GM12878 (cell line): ENCODE measurements around the gene ZMYND11. TPM values are rescaled to one million over a fixed set of nuclear protein-coding genes. Genes with fewer than 3 reads are reported as not detected.
"Not testable (repeated sequence)": the region's sequence is repeated elsewhere in the genome, so short reads cannot be mapped to it uniquely, and the experiment has no call there.

ENCODE experiments used
- ATAC-seq: fragments of 200-7000 bp; cut with Tn5 transposase; 3 replicates; pipeline ENCODE4 v1.9.1; 2020; ENCODE audit warnings: mild to moderate bottlenecking, moderate library complexity
- BruUV-seq: library from RNA; stranded (reverse); fragments of 400-500 nt; replicated peaks from 2 replicates; lab custom pipeline; 2021; lab: Mats Ljungman, UMichigan
- CTCF ChIA-PET: fragments of 300-600 bp; sonication (Branson Sonifier 250); formaldehyde crosslinking; extraction: SDS; loops from one replicate; lab custom pipeline; 2021; ENCODE audit warnings: inconsistent platforms; lab: Yijun Ruan, JAX
- POLR2A ChIA-PET: fragments of 350-600 bp; formaldehyde crosslinking; extraction: SDS; loops from one replicate; lab custom pipeline; 2021; ENCODE audit warnings: inconsistent platforms; lab: Charles Lee
- RAD21 ChIA-PET: fragments of 300-600 bp; sonication (Branson Sonifier 250); formaldehyde crosslinking; loops from one replicate; lab custom pipeline; 2023; ENCODE audit warnings: antibody characterized with exemption; ENCODE audit not compliant: unreplicated experiment; lab: Charles Lee
- SMC1A ChIA-PET: fragments of 300-600 bp; sonication (Branson Sonifier 250); formaldehyde crosslinking; loops from one replicate; lab custom pipeline; 2023; ENCODE audit not compliant: unreplicated experiment, uncharacterized antibody; lab: Charles Lee
- DNase-seq: peaks from one replicate; pipeline ENCODE4 v3.0.0-alpha.2; 2011; ENCODE audit warnings: low read depth, low spot score
- FAIRE-seq: peaks from 3 replicates; lab custom pipeline; 2011; peaks lifted over from hg19 to GRCh38; lab: Jason Lieb, UNC
- H2AFZ ChIP-seq: 2 replicates; pipeline ENCODE4 v1.6.0; 2011; ENCODE audit warnings: low read depth, low read length, control low read depth; ENCODE audit not compliant: control insufficient read depth
- H3K27ac ChIP-seq: 2 replicates; pipeline ENCODE4 v1.5.1; 2011; ENCODE audit warnings: control low read depth; ENCODE audit not compliant: control insufficient read depth, insufficient read depth
- H3K27me3 ChIP-seq, 2 experiments: replicated peaks in 1 of 2; 2 replicates each; pipeline versions ENCODE4 v1.6.0 to v1.6.1; 2011; ENCODE audit warnings: low read length in 1 of 2; ENCODE audit not compliant: control insufficient read depth in 2 of 2, insufficient read depth in 2 of 2
- H3K36me3 ChIP-seq, 2 experiments: 2 replicates each; pipeline ENCODE4 v1.5.1; 2011; ENCODE audit warnings: low read length in 1 of 2; ENCODE audit not compliant: control insufficient read depth in 2 of 2, insufficient read depth in 2 of 2
- H3K4me1 ChIP-seq: 2 replicates; pipeline ENCODE4 v1.6.1; 2011; ENCODE audit warnings: mild to moderate bottlenecking, low read length, moderate library complexity, mixed read lengths; ENCODE audit not compliant: control insufficient read depth, insufficient read depth
- H3K4me2 ChIP-seq: 2 replicates; pipeline ENCODE4 v1.6.0; 2011; ENCODE audit warnings: control low read depth; ENCODE audit not compliant: control insufficient read depth, insufficient read depth
- H3K4me3 ChIP-seq: fragments of 200-600 bp; sonication (generic); 2 replicates; pipeline ENCODE4 v1.5.1; 2016
- H3K79me2 ChIP-seq: 2 replicates; pipeline ENCODE4 v1.6.0; 2011; ENCODE audit warnings: low read length; ENCODE audit not compliant: control insufficient read depth, insufficient read depth
- H3K9ac ChIP-seq: 2 replicates; pipeline ENCODE4 v1.8.0; 2011; ENCODE audit warnings: low read length, control low read depth, mixed read lengths; ENCODE audit not compliant: control insufficient read depth, insufficient read depth
- H3K9me3 ChIP-seq: replicated peaks from 3 replicates; pipeline ENCODE4 v1.5.1; 2011; ENCODE audit warnings: mild to moderate bottlenecking, low read length; ENCODE audit not compliant: control insufficient read depth, insufficient read depth
- H4K20me1 ChIP-seq: 2 replicates; pipeline ENCODE4 v1.6.0; 2011; ENCODE audit not compliant: control insufficient read depth, insufficient read depth
- JUNB ChIP-seq: IDR thresholded peaks from 2 replicates; pipeline ENCODE4 v1.6.1; 2016; ENCODE audit warnings: antibody characterized with exemption, mild to moderate bottlenecking
- JUND ChIP-seq: IDR thresholded peaks from 2 replicates; pipeline ENCODE4 v1.6.1; 2012; ENCODE audit warnings: low read depth, mild to moderate bottlenecking, low read length, improper control_type of control experiment, moderate library complexity
- MAX ChIP-seq: IDR thresholded peaks from 2 replicates; pipeline ENCODE4 v1.6.1; 2012; ENCODE audit warnings: low read depth, low read length, improper control_type of control experiment
- NR2F1 ChIP-seq: fragments of 450-650 bp; conservative IDR thresholded peaks from 2 replicates; pipeline ENCODE4 v1.6.1; 2017; ENCODE audit warnings: mild to moderate bottlenecking
- SIX5 ChIP-seq: IDR thresholded peaks from 2 replicates; pipeline ENCODE4 v1.6.1; 2011; ENCODE audit warnings: mild to moderate bottlenecking, low read depth, low read length, moderate library complexity; ENCODE audit not compliant: severe bottlenecking
- ZNF622 ChIP-seq: fragments of 450-650 bp; IDR thresholded peaks from 2 replicates; pipeline ENCODE4 v1.6.1; 2017; ENCODE audit warnings: mild to moderate bottlenecking, inconsistent platforms
- ZSCAN29 ChIP-seq: fragments of 450-650 bp; IDR thresholded peaks from 2 replicates; pipeline ENCODE4 v1.6.1; 2017; ENCODE audit warnings: mild to moderate bottlenecking, moderate library complexity
- WGBS: methylation state at CpG from one replicate; pipeline ENCODE4 v1.1.6; 2016; ENCODE audit warnings: low lambda C conversion rate; ENCODE audit not compliant: insufficient replicate concordance, insufficient coverage; ENCODE audit errors: missing lambda C conversion rate; 5-methylcytosine and 5-hydroxymethylcytosine counted together
- in situ Hi-C: fragments of 300-500 bp; cut with MboI; formaldehyde crosslinking; loops from 9 replicates; pipeline ENCODE4 v1.14.3; 2018; ENCODE audit warnings: mixed read lengths
- intact Hi-C: fragments of 100-400 bp; cut with micrococcal nuclease; formaldehyde crosslinking; loops from one replicate; pipeline ENCODE4 v1.14.2; 2022; ENCODE audit not compliant: unreplicated experiment
- polyA plus RNA-seq, 11 experiments: library from polyadenylated mRNA; depleted of rRNA in 4 of 11; unstranded in 6 of 11; stranded (reverse) in 5 of 11; fragments of >200 nt; fragmentation: Nextera tagmentation in 4 of 11; fragmentation: Illumina TruSeq in 1 of 11; extraction: Ambion mirVana in 4 of 11; extraction: Trizol in 1 of 11; gene quantifications; 1 replicate in 1 of 11; 2 replicates in 10 of 11; pipeline versions ENCODE4 v1.2.1 to v1.2.3, GENCODE V29; 2011 to 2016; ENCODE audit warnings: inconsistent platforms in 2 of 11, missing spikeins in 2 of 11, low read depth in 1 of 11
- total RNA-seq, 4 experiments: library from RNA; depleted of rRNA in 3 of 4; stranded (reverse); fragments of >200 nt in 3 of 4; fragmentation: Illumina TruSeq in 1 of 4; extraction: Trizol in 1 of 4; gene quantifications; 2 replicates each; pipeline versions ENCODE4 v1.2.1 to v1.2.3, GENCODE V29; 2013 to 2021
- TF ChIP-seq, protein P1 (sequence below): IDR thresholded peaks from 2 replicates; pipeline ENCODE4 v1.6.1; 2012; ENCODE audit warnings: low read depth, low read length, improper control_type of control experiment
- TF ChIP-seq, protein P2 (sequence below): fragments of 450-650 bp; IDR thresholded peaks from 2 replicates; pipeline ENCODE4 v1.6.1; 2016; ENCODE audit warnings: mild to moderate bottlenecking

Gene ZMYND11
- total and polyA plus RNA-seq, 10 of the 15 experiments (the other 5 are each of a cell fraction or from before 2014, with no cell fraction given) = 3.3 to 24.4 (median 13.1) TPM

DNA sequence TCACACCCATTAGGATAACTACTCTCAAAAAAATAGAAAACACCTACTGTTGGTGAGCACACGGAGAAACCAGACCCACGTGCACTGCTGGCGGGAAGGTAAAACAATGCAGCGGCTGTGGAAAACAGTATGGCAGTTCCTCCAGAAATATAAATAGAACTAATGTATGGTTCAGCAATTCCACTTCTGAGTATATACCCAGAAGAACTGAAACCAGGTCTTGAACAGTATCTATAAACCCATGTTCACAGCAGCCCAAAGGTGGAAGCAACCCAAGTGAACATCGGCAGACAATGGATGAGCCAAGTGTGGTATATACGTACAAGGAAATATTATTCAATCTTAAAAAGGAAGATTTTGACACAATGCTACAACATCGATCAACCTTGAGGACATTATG lies 164.7 kb downstream of the ZMYND11 start:
- ATAC-seq (peak; percentile 45), DNase-seq (no peak), FAIRE-seq (peak; percentile 65)
- ChIA-PET SMC1A (no interaction called here), RAD21 (no interaction called here), POLR2A (no interaction called here), CTCF (no interaction called here)
- peak overlapping the region; percentile 11; the same call in 1 of the 2 replicates for H2AFZ ChIP-seq
- no peaks in the 10 kb centered on the region for H3K9me3 ChIP-seq
- H4K20me1 ChIP-seq = no peaks in the 10 kb centered on the region
- in situ Hi-C loops = no loop called here
- WGBS = under 1% methylated on average over 7 of the region's 7 CpGs
- H3K27me3 ChIP-seq = no peaks in the 10 kb centered on the region
- peak overlapping the region; percentile 21; the same call in 1 of the 2 replicates for H3K4me3 ChIP-seq
- TF ChIP-seq NR2F1 (no peak), SIX5 (no peak), JUNB (peak; percentile 13; the same call in 1 of the 2 replicates), JUND (no peak), ZNF622 (no peak), ZSCAN29 (no peak), MAX (no peak)
- TF ChIP-seq, protein P1, sequence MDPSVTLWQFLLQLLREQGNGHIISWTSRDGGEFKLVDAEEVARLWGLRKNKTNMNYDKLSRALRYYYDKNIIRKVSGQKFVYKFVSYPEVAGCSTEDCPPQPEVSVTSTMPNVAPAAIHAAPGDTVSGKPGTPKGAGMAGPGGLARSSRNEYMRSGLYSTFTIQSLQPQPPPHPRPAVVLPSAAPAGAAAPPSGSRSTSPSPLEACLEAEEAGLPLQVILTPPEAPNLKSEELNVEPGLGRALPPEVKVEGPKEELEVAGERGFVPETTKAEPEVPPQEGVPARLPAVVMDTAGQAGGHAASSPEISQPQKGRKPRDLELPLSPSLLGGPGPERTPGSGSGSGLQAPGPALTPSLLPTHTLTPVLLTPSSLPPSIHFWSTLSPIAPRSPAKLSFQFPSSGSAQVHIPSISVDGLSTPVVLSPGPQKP = no peak
- TF ChIP-seq, protein P2, sequence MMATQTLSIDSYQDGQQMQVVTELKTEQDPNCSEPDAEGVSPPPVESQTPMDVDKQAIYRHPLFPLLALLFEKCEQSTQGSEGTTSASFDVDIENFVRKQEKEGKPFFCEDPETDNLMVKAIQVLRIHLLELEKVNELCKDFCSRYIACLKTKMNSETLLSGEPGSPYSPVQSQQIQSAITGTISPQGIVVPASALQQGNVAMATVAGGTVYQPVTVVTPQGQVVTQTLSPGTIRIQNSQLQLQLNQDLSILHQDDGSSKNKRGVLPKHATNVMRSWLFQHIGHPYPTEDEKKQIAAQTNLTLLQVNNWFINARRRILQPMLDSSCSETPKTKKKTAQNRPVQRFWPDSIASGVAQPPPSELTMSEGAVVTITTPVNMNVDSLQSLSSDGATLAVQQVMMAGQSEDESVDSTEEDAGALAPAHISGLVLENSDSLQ = no peak
- no TSS peak for BruUV-seq
- intact Hi-C loops = no loop called here
- H3K9ac ChIP-seq = no peak overlapping the region
- peak overlapping the region; percentile 86 for H3K4me2 ChIP-seq
- H3K4me1 ChIP-seq = peaks cover 13% of the 10 kb centered on the region
- H3K36me3 ChIP-seq = no peaks in the 10 kb centered on the region
- H3K27ac ChIP-seq = peak overlapping the region; percentile 19; the same call in 1 of the 2 replicates
- no peaks in the 10 kb centered on the region for H3K79me2 ChIP-seq

DNA sequence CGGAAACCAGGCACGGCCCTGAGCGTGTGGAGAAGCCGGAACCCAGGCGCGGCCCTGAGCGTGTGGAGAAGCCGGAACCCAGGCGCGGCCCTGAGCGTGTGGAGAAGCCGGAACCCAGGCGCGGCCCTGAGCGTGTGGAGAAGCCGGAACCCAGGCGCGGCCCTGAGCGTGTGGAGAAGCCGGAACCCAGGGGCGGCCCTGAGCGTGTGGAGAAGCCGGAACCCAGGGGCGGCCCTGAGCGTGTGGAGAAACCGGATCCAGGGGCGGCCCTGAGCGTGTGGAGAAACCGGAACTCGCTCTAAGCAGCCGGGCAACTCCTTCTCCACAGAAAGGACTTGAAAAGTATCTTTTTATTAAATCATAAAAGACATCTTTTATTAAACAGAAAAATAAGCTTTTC lies 165.3 kb downstream of the ZMYND11 start:
- RAD21 ChIA-PET, H3K9ac ChIP-seq, H3K9me3 ChIP-seq, BruUV-seq, H3K79me2 ChIP-seq, H3K36me3 ChIP-seq, H3K27ac ChIP-seq, H3K4me2 ChIP-seq, POLR2A ChIA-PET, H4K20me1 ChIP-seq, FAIRE-seq, H3K27me3 ChIP-seq, SMC1A ChIA-PET, H2AFZ ChIP-seq, ATAC-seq, DNase-seq, CTCF ChIA-PET, intact Hi-C loops, in situ Hi-C loops, H3K4me3 ChIP-seq: not testable (repeated sequence)
- H3K4me1 ChIP-seq = peaks cover 13% of the 10 kb centered on the region
- WGBS = 97% methylated on average over 25 of the region's 31 CpGs
